Stimulated activated CD8-positive, alpha-beta memory T cell treated with anti-CD3 and anti-CD28 coated beads, Interleukin-4, amount 100 ng/mL, for 48 hours (primary cell): ENCODE measurements around the gene GGT6.

Experiments
- DNase-seq: peaks from one replicate; pipeline ENCODE4 v3.0.0-alpha.2; 2020

GGT6 gene

DNA sequence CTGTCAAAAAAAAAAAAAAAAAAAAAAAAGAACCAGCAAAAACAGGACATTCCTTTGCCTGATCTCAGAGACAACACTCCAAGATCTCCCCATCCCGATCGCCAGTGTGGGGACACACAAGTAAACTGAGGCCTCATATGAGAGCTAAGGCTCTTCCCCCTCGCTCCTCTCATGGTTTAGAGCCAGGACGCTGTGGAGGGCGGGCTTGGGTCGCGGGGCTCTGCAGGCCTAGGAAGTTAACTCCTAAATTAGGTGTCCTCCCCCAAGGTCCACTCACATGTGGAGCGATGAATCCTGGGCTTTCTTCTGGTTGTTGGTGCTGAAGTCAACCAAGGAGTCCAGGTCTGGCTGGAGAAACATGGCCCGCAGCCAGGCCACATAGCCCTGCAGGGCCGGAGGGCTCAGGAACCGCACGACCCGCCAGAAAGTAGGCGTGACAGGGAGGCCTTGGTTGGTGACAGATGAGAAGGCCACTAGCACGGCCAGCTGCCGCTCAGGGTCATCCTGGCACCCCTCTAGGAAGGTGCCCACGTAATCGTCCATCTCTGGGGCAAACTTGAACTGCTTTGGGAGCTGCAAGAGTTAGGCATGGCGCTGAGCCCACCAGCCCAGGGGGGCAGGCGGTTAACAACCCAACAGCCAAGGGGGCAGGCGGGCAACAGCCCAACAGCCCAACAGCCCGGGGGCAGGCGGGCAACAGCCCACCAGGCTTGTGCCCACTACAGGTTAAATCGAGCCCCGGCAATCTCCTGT, 10.4 kb downstream of the GGT6 start:
- no peak for DNase-seq

DNA sequence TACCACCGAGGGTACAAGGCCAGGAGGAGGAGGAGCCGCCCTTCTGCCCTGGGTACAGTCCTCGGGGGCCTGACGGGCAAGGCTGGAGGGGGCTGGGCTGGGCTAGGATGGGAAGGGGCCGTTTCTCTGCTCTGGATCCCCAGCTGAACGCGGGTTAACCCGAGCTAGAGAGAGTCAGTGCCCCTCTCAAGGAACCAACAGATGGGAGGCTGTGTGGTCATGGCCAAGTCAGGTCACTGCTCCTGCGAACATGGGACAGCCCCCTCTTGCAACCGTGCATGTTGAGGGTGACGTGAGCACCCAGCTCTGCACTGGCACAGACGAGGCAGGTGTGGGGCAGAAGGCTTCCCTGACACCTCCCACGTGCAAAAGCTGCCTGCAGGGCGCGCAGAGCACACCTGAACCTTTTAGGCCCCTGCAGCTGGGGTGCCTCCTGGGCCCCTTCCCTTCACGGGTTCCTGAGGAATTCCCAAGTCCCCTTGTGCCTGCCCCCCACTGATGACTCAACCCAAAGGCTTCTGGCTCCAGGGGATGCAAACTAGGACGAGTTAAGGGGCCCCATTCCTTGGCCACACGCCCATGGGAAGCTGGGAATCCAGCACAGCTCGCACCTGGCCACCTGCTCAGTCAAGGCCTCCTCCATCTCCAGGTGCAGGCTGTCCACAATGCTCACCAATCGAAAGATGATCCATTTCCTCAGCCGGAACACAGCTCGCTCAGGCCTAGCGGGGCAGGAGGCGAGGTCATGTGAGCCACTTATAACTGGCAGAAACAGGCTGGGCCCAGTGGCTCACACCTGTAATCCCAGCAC, 11.5 kb downstream of the GGT6 start:
- no peak for DNase-seq

DNA sequence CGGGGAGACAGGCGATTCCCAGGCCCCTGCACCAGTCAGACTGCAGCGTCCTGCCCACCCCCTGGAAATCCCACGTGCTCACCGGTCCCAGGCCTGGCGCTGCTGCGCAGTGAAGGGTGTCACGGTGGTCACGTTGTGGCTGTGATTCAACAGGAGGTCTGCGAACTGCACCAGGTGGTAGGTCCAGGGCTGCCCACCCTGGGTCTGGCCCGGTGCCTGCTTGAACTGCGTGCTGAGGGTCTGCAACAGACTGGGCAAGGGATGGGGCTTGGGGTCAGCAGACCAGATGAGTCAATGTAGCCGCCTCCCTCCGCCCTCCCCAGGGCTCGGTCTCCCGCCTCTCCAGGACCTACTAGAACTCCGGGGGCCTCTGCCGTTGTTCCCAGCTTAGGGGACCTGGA, 12.3 kb downstream of the GGT6 start:
- DNase-seq = no peak

DNA sequence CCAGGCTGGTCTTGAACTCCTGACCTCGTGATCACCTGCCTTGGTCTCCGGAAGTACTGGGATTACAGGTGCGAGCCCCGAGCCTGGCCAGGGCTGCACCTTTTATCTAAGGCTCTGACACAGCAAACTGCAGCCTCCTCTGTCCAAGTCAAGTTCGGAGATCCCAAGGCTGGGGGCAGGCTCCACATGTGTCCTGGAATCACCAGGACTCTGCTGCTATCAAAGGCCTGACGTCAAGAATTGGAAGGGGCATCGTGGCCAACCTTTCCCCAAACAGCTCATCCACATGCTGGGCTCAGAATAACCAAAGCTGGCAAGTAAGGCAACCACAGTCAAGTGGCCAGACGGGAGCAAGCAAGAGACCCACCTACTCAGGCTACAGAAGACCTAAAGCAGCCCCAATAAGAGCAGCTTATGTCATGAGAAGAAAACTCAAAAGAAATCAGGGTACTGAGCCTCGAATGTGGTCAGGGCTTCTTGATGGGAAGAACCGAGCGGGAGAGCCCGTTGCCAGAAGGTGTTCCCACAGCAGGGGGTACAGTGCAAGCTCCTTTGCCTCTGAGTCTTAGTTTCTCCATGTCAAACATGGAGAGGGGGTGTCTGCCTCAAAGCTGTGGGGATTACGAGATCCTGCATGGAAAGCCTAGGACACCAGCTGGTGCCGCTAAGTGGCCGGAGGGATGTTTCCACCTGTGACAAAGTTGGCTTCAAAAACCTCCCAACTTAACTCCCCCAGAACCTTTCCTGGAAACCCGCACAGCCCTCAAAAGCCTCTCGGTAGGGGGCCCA, 13.1 kb downstream of the GGT6 start:
- no peak for DNase-seq

DNA sequence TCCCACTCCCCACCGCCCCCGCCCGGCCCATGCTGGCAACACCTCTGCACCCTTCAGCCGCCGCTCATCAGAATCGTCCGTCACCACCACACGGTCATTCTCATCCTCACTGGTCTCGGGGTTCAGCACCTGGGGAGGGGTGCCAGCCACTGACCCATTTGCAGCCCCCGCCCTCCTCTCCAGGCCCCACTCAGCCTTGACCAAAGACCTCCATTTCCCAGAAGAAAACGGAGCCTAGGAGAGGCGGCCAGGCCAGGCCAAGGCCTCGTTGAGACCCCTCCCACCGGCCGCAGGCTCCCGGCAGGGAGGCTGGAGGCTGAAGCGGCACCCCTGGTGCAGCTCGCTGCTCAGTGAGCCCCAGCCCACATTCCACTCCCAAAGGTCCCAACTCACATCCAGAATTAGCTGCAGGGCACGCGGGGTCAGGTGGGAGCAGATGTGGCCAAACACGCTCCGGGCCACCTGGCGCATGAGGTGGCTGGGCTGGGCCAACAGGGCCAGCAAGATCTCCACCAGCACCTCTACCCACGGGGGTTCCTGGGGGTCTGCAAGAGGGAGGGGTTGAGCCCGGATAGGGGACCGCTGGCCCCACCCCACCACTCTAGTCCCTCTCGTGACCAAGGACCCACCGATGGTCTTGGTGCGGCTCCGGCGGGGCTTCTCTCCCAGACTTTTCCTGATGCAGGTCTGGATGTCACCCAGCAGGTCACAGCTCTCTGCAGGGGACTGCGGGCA, 15.0 kb downstream of the GGT6 start:
- DNase-seq = no peak

DNA sequence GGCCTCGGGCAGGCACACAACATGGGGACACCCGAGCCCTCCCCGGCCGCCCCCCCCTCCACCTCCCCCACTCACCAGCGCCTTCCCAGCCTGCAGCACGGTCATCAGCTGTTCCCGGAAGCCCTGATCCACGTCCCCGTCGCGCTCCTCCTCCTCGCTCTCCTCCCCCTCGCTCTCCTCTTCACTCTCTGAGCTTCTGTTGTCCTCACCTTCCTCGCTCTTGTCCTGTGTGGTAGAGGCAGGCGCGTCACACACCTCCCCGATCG, 15.5 kb downstream of the GGT6 start:
- no peak for DNase-seq

DNA sequence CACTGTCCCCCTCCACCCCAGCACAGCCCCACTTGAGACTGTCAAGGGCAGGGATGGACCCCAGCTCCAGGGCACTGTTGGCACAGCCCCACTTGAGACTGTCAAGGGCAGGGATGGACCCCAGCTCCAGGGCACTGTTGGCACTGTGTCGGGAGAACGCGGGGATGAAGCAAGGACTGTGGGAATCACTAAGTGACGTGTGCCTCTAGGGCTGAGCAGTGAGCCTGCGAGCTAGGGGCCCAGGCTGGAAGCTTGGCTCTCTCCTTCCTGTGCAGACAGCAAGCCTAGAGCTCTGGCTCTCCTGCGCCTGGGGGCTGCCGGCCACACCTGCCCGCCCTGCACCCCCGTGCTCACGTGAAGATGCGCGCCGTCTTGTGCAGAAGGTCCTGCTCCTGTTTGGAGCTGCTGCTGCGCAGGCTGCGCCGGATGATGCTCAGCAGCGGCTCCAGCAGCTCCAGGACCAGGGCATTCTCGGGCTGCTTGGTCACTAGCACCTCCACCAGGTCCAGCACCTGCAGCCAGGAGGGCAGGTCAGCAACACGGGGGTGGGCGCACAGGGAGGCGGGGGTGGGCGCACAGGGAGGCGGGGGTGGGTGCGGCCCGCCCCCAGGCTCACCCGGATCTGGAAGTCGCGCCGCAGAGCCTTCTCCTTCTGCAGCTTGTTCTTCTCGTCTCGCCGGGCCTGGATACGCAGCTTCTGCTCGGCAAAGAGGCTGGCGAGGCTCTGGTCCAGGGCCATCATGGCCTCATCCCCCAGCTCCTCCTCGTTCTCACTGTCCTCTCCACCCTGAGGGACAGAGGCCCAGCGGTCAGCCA, 16.0 kb downstream of the GGT6 start:
- no peak for DNase-seq

DNA sequence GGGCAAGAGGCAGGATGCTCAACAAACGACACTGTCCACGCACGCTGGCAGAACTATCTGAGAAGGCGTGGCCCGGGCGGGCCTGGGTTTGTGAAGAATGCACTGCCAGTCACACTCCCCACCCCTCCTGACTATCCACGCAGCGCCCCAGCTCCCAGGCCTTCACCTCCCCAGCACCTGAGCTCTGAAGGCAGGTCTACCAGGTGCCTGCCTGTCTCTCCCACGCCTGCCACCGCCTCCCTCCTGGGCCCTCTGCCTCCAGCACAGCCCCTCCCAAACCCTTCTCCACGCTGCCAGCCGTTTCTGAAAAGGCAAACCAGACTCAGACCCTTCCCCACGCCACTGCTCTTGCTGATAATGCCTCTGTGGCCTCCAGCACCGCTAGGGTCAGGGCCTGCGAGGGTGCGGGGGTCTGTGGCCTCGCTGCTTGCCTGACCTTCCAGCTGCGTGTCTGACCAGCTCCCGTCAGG, 16.8 kb downstream of the GGT6 start:
- no peak for DNase-seq

DNA sequence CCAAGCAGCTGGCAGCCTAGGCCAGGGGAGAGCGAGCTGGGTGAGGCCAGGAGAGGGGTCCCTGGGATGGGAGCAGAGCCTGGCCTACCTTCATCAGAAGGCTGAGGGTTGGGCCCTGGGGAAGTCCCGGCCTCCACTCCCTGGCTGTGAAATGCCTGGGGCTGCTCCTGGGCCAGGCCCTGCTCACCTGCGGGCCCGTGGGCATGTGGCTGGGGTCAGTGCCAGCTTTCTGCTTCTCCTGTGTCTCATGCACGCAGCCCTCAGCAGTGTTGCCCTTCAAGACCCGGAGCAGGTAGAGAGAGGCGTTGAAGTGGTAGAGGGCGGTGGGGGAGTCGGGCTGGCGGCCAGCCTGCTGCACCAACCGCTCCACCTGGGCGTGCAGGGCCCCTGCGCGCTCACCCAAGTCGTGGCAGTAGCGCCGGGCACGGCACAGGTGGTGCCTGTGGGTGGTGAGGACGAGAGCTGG, 17.6 kb downstream of the GGT6 start:
- DNase-seq = no peak

DNA sequence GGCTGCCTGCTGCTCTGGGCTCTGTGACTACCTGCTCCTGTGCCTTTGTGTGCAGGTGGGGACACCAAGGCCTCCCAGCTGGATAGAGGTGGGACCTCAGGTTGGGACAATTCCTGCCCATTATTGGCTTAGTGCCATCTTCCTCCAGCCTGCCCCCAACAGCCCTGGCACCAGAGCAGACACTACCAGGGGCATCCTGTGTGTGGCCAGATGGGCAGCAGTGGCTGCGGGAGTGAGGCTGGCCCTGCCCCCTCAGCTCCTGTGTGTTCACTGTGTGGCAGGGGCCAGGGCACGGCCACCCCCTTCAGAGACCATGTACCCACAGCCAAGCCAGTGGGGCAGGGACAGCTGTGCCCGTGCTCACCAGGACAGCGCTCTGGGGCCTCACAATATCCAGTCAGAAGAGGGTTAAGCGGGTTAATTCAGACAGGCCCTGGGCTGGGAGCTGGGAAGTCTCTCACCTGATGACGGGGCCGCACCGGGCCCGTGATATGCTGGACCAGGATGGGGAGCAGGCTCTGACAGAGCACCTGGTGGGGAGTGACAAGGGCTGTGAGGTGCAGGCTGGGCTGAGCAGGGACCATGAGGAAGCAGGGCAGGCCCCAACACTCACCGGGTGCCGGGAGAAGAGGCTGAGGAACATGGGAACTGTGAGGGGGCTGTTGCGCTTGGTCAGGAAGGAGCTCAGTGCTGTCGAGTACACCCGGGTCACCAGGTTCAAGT, 18.2 kb downstream of the GGT6 start:
- DNase-seq = no peak

DNA sequence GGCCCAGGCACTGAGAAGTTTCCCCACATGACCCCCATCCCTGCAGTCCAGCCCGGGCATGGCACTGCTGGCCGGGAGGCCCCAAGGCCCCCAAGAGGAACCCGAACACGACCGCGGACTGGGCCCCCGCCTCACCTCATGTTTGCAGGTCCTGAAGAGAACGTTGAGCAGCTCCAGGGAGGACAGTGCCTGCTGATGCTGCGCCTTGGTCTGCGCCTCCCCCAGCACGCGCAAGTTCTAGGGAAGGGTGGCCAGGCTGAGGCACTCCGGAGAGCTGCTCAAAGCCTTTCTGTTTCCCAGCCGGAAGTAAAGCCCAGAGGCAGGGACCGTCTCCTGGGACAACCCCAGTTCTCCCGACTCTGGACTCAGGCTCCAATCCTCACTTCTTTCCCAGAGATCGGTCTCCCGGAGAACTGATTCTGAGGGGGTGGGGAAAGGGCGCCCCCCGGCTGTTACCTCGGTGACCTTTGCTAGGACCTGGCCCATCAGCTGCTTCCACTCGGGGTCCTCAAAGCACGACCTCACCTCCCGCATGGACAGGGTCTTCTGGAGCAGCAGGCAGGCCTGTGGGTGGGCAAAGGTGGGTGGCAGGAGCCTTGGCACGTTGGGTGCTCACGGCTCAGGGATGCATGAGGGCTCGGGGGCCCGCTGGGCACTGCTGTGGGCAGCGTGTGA, 18.9 kb downstream of the GGT6 start:
- no peak for DNase-seq

DNA sequence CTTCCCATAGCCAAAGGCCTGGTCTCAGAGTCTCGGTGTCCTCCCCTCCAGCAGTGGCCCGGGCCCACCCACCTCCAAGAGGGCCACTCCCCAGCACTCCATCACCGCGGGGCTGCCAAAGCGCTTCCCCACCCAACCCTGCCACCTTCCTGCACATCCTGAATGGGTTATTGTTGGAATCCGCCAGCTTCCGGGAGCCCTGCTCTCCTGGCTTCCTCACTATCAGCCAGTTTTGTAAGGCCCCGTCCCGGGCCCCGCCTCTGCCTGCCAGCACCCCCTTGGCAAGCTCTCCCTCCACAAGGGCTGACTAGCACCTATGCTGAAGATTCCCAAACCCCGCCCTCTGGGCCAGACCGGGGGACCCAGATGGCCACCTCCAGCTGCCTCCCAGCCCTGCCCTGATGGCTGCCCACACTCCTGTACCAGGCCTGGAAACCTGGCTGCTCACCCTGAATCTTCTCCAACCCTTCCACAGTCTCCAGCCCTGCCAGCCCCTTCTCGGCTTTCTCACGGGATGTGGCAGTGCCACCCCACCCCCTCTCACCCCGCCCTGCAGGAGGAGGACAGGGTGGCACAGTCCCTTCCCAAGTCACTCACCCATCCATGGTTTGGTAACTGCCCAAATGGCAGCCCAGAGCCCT, 19.6 kb downstream of the GGT6 start:
- DNase-seq = no peak

DNA sequence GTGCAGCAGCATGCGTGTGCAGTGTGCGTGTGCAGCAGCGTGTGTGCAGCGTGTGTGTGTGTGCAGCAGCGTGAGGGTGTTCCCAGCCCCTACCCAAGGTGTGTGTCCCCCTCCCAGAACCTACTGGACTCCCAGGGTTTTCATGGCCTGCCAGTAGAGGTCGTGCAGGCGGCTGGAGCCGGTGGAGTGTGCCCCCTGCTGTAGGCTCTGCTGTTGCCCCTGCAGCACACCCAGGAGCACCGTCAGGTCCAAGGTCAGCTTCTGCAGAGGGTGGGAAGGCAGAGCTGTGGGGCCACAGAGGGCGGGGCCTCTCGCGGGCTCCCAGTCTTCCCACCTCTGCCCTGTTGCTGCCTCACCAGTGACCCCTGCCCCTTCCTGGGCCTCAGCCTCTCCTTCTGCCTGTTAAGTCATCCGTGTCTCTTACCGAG, 20.1 kb downstream of the GGT6 start:
- no peak for DNase-seq

DNA sequence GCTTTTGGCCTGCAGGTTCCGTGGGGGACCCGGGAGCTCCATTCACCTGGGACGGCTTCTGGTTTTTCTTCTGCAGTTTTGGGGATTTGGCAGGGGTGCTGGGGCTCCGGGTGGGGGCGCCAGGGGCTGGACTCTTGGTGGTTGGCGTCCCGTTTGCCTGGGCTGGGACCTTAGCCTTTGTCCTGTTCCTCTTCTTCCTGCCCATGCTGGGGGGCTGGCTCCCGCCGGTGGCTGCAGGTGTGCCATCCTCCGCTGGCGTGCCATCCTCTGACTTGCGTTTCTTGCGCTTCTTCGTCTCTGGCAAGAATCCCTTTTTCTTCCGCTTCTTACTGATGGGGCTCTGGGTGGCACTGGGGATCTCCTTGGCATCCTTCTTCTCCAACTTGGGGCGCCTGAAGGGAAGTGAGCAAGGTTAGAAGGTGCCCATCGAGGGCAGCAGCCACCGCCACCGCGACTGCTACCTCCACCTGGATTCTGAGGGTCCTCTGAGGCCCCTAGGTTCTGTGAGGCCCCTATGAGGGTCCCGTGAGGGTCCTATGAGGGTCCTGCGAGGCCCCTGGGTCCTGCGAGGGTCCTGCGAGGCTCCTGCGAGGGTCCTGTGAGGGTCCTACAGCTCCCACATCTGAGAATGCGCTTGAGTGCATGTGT, 20.7 kb downstream of the GGT6 start:
- DNase-seq = no peak

DNA sequence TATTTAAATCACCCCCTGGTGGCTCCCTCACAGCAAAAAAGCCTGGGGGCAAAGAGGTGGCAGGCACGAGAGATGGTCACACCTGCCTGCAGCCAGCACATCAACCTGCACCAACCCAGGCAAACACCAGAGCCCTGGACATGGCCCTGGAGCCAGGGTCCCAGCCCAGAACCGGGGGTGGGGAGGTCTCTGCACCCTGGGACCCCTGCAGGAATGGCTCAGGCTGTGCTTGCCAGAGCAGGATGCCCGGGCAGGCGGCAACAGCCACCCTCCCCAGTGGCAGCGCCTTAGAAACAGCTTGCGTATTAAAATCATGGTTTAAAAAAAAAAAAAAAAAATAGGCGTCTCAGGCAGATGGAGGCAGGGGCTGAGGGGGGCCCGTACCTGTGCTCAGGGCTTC, 21.4 kb downstream of the GGT6 start:
- no peak for DNase-seq

DNA sequence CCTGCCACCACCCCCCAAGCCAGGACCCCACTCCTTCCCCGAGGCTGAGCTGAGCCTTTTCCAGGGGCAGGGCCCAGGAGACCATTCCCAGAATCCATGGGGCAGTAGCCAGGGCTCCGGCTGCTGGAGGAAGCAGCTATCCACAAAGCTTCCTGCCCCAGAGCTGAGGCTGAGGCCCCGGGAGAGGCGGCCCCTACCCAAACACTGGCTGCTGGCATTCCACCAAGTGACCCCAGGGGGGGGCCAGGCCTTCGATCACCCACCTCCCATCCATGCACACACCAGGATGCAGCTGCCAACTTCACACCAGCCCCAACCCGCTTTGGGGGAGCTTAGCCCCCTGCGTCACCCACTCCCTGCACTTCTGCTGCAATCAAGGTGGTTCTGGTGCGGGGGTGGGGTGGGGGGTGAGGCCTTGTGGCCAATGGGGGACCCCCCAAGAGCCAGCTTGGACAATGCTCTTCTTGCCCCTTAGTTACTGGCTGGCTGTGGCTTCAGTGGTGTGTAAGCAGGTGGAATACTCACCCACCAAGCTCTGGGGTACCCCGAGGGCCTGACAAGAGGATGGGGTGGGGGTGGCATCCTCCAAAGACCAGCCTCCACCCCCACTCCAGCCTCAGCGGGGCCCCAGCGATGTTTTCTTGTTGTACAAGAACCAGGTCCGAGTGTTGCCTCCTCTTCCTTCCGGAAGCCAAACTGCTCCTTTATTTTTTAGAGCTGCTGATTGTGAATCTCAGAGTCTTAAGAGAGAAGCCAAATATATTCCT, 22.0 kb downstream of the GGT6 start:
- no peak for DNase-seq

DNA sequence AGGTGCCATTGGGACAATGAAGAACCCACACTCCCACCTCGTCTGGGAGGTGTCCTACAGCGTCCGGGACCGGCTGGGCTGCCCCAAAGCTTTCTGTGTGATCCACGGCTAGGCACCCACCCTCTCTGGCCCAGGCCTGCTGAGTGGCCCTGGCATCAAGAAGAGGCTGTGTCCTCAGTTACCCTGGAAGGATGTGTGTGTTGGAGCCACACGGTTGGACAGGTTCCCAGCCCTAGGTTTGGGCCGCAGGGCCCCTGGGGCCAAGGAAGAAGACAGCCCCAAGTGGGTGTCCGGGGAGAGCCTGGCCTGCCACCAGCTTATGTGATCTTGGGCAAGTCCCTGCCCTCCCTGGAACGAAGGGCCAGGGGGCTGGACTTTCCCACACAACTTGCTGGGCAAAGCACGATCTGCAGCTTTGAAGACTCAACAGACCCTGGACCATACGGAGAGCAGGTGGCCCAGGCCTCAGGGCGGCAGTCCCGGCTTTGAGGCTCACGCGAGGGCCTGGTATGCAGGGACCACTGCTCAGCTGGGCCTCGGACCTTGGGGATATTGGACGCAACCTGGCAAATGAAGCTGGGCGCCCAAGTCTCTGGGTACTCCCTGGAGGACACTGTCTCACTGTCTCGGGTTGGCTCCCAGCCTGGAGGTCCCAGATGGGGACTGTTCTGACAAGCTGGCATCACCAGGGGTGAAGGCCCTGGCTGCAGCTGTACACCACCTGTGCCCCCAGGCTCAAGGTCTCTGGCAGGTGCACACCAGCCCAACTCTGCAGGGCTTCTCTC, 22.7 kb downstream of the GGT6 start:
- no peak for DNase-seq
